ENCODE results near the gene YPEL5.

Gene YPEL5

DNA sequence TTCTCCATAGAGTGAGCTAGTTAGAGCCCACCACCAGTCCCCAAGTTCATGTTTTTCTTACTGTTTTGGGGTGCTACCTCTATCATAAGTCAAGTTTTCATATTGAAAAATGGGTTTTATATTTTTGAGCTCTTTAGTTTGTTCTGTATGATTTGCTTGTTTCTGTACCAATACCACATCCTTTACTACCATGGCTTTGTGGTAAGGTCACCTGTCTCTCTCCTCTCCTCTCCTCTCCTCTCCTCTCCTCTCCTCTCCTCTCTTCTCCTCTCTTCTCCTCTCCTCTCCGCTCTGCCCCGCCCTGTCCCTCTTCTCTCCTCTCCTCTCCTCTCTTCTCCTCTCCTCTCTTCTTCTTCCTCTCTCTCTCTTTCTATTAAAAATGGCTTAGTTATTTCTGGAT is 62.4 kb downstream of the YPEL5 start:
- no peaks in the 10 kb centered on the region for H3K9me3 ChIP-seq (ENCODE audit: control insufficient read depth, low read depth, low read length)
- H3K27me3 ChIP-seq (ENCODE audit: control insufficient read depth, insufficient read depth, low read length), result no peaks in the 10 kb centered on the region
- H3K36me3 ChIP-seq (ENCODE audit: control insufficient read depth, low read depth, low read length), result no peaks in the 10 kb centered on the region
- no peak overlapping the region for H3K4me3 ChIP-seq (ENCODE audit: low read length)
- H3K27ac ChIP-seq (ENCODE audit: low read length), result no peak overlapping the region
- H3K9ac ChIP-seq (ENCODE audit: low read length), result no peak overlapping the region
- no peaks in the 10 kb centered on the region for H3K4me1 ChIP-seq (ENCODE audit: control insufficient read depth, low read depth, low read length)
